ENCODE measurements around the gene HNF1A.

DNA sequence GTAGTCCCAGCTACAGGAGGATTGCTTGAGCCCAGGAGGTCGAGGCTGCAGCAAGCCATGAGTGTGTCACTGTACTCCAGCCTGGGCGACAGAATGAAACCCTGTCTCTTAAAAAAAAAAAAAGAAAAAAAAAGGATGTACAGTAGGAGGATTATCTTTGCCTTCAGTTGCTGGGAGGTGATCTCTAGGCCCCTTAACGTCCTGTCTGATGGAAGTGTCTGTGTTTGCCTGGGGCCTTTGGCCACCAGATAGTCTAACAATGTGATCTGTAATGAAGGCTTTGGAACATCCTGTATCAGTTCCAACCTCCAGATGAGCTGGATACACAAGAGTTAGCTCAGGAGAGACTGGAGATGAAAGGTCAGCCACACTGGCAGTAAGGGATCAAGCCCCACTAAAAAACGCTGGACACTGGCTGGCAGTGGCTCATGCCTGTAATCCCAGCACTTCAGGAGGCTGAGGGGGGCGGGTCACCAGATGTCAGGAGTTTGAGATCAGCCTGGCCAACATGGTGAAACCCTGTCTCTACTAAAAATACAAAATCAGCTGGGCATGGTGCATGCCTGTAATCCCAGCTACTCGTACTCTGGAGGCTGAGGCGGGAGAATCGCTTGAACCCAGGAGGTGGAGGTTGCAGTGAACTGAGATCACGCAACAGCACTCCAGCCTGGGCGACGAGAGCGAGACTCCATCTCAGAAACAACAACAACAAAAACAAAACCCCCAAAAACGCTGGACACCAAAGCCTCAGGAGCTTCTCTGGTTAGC is 19.0 kb upstream of the HNF1A start:
- TF ChIP-seq POLR2A (IDR thresholded peaks at IDR 0.05), result no peak
- TF ChIP-seq, protein P1, sequence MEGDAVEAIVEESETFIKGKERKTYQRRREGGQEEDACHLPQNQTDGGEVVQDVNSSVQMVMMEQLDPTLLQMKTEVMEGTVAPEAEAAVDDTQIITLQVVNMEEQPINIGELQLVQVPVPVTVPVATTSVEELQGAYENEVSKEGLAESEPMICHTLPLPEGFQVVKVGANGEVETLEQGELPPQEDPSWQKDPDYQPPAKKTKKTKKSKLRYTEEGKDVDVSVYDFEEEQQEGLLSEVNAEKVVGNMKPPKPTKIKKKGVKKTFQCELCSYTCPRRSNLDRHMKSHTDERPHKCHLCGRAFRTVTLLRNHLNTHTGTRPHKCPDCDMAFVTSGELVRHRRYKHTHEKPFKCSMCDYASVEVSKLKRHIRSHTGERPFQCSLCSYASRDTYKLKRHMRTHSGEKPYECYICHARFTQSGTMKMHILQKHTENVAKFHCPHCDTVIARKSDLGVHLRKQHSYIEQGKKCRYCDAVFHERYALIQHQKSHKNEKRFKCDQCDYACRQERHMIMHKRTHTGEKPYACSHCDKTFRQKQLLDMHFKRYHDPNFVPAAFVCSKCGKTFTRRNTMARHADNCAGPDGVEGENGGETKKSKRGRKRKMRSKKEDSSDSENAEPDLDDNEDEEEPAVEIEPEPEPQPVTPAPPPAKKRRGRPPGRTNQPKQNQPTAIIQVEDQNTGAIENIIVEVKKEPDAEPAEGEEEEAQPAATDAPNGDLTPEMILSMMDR (IDR thresholded peaks at IDR 0.05), result no peak
